ENCODE results near the gene KRTAP9-2.
"Not testable (repeated sequence)": the region's sequence is repeated elsewhere in the genome, so short reads cannot be mapped to it uniquely, and the experiment has no call there.

KRTAP9-2 gene

GRCh38 chr17:41226598-41227095, at the start of gene KRTAP9-2:
Gene KRTAP9-2 (plus strand): TSS chr17:41226648. CDS start chr17:41226655, 7 bp downstream.
- DNase-seq = not testable (repeated sequence)

GRCh38 chr17:41176744-41177387, 49.6 kb upstream of the KRTAP9-2 start:
- DNase-seq = no peak

- DNase-seq = no peak
Measured at GRCh38 chr17:41177727-41178271, 48.6 kb upstream of the KRTAP9-2 start, which contains the start of gene KRTAP4-2. Gene KRTAP4-2 (minus strand): TSS chr17:41178221. CDS start chr17:41178164, 57 bp downstream.

GRCh38 chr17:41178341-41178740, 48.1 kb upstream of the KRTAP9-2 start:
- DNase-seq = no peak

GRCh38 chr17:41178843-41179616, 47.4 kb upstream of the KRTAP9-2 start:
- no peak for DNase-seq

- no peak for DNase-seq
Measured at GRCh38 chr17:41184480-41184961, 41.9 kb upstream of the KRTAP9-2 start, which contains the start of gene KRTAP4-1. Gene KRTAP4-1 (minus strand): TSS chr17:41184911. CDS start chr17:41184854, 57 bp downstream.

- no peak for DNase-seq
Measured at GRCh38 chr17:41185001-41185400, 41.4 kb upstream of the KRTAP9-2 start.

- DNase-seq = no peak
Measured at GRCh38 chr17:41186872-41187271, 39.6 kb upstream of the KRTAP9-2 start.

GRCh38 chr17:41189837-41190318, 36.6 kb upstream of the KRTAP9-2 start, which contains the start of gene KRTAP9-1:
Gene KRTAP9-1 (plus strand): TSS chr17:41189887. CDS start chr17:41189887, 0 bp downstream.
- DNase-seq = not testable (repeated sequence)

GRCh38 chr17:41190328-41190727, 36.1 kb upstream of the KRTAP9-2 start:
- DNase-seq = no peak

- DNase-seq = no peak
Measured at GRCh38 chr17:41196068-41196467, 30.4 kb upstream of the KRTAP9-2 start.

- no peak for DNase-seq
Measured at GRCh38 chr17:41199421-41200078, 26.9 kb upstream of the KRTAP9-2 start.

GRCh38 chr17:41211845-41212466, 14.5 kb upstream of the KRTAP9-2 start:
- no peak for DNase-seq

GRCh38 chr17:41212524-41213169, 13.8 kb upstream of the KRTAP9-2 start:
- no peak for DNase-seq

- DNase-seq = no peak
Measured at GRCh38 chr17:41215681-41216080, 10.8 kb upstream of the KRTAP9-2 start.

GRCh38 chr17:41223821-41224220, 2.6 kb upstream of the KRTAP9-2 start:
- DNase-seq = no peak

GRCh38 chr17:41226051-41226450, 397 bp upstream of the KRTAP9-2 start:
- no peak for DNase-seq

- DNase-seq = no peak
Measured at GRCh38 chr17:41230094-41230493, 3.6 kb downstream of the KRTAP9-2 start.

GRCh38 chr17:41231731-41232130, 5.3 kb downstream of the KRTAP9-2 start:
- no peak for DNase-seq

- DNase-seq = not testable (repeated sequence)
Measured at GRCh38 chr17:41232399-41233105, 6.1 kb downstream of the KRTAP9-2 start, which contains the start of gene KRTAP9-3. Gene KRTAP9-3 (plus strand): TSS chr17:41232449. CDS start chr17:41232502, 53 bp downstream.

GRCh38 chr17:41237116-41237515, 10.7 kb downstream of the KRTAP9-2 start:
- DNase-seq = not testable (repeated sequence)
